IMR-90 (cell line): ENCODE measurements around the gene SLC35F1. TPM values are rescaled to one million over a fixed set of nuclear protein-coding genes. Genes with fewer than 3 reads are reported as not detected.

Source experiments
- ATAC-seq: fragments of 200-7000 bp; cut with Tn5 transposase; 2 replicates; pipeline ENCODE4 v1.9.1; 2020; ENCODE audit warnings: low read depth, mild to moderate bottlenecking, moderate library complexity
- BruUV-seq: library from RNA; stranded (reverse); fragments of 400-500 nt; replicated peaks from 2 replicates; lab custom pipeline; 2021; lab: Mats Ljungman, UMichigan
- CTCF ChIA-PET: fragments of 300-600 bp; formaldehyde crosslinking; extraction: SDS; loops from one replicate; lab custom pipeline; 2021; ENCODE audit warnings: antibody characterized with exemption; lab: Yijun Ruan, JAX
- POLR2A ChIA-PET: fragments of 300-600 bp; sonication (Branson Sonifier 250); formaldehyde crosslinking; loops from one replicate; lab custom pipeline; 2022; ENCODE audit warnings: antibody characterized with exemption; ENCODE audit not compliant: unreplicated experiment; lab: Charles Lee
- DNase-seq: peaks from one replicate; pipeline ENCODE4 v3.0.0; 2013
- H2AFZ ChIP-seq: replicated peaks from 2 replicates; pipeline ENCODE3; 2013; ENCODE audit warnings: low read length, mild to moderate bottlenecking; ENCODE audit not compliant: poor library complexity
- H2AK5ac ChIP-seq: 2 replicates; pipeline ENCODE4 v1.6.1; 2013; ENCODE audit warnings: low read depth, low read length, inconsistent platforms
- H2AK9ac ChIP-seq: replicated peaks from 2 replicates; pipeline ENCODE3; 2013; ENCODE audit warnings: mild to moderate bottlenecking, low read depth, low read length, moderate library complexity; ENCODE audit not compliant: poor library complexity
- H2BK120ac ChIP-seq: 2 replicates; pipeline ENCODE4 v1.6.1; 2013; ENCODE audit warnings: low read depth, low read length, inconsistent platforms
- H2BK15ac ChIP-seq: 3 replicates; pipeline ENCODE4 v1.6.1; 2013; ENCODE audit warnings: low read depth, low read length, inconsistent platforms
- H2BK20ac ChIP-seq: 2 replicates; pipeline ENCODE4 v1.6.1; 2013; ENCODE audit warnings: low read depth, mild to moderate bottlenecking, inconsistent platforms, low read length, moderate library complexity
- H2BK5ac ChIP-seq: 2 replicates; pipeline ENCODE4 v1.6.1; 2013; ENCODE audit warnings: mild to moderate bottlenecking, low read depth, low read length, inconsistent platforms; ENCODE audit not compliant: poor library complexity, severe bottlenecking
- H3K14ac ChIP-seq: replicated peaks from 2 replicates; pipeline ENCODE4 v1.6.1; 2013; ENCODE audit warnings: low read depth, low read length, inconsistent platforms
- H3K18ac ChIP-seq: 2 replicates; pipeline ENCODE4 v1.6.1; 2013; ENCODE audit warnings: low read depth, low read length, control low read depth
- H3K23ac ChIP-seq: 2 replicates; pipeline ENCODE4 v1.6.1; 2013; ENCODE audit warnings: low read depth, low read length, inconsistent platforms
- H3K27ac ChIP-seq: 2 replicates; pipeline ENCODE4 v1.5.1; 2013; ENCODE audit warnings: mild to moderate bottlenecking, control low read depth, low read length; ENCODE audit not compliant: insufficient read depth
- H3K27me3 ChIP-seq: 2 replicates; pipeline ENCODE4 v1.6.1; 2013; ENCODE audit warnings: low read length; ENCODE audit not compliant: control insufficient read depth, insufficient read depth
- H3K36me3 ChIP-seq: 2 replicates; pipeline ENCODE4 v1.6.1; 2013; ENCODE audit warnings: low read length, mixed read lengths; ENCODE audit not compliant: control insufficient read depth, insufficient read depth
- H3K4ac ChIP-seq: 2 replicates; pipeline ENCODE4 v1.6.1; 2013; ENCODE audit warnings: low read depth, low read length, inconsistent platforms
- H3K4me1 ChIP-seq: 2 replicates; pipeline ENCODE4 v1.6.1; 2013; ENCODE audit warnings: low read length, mixed read lengths; ENCODE audit not compliant: control insufficient read depth, insufficient read depth
- H3K4me2 ChIP-seq: 2 replicates; pipeline ENCODE4 v1.6.1; 2013; ENCODE audit warnings: low read depth, mild to moderate bottlenecking, control low read depth, low read length, moderate library complexity
- H3K4me3 ChIP-seq: 2 replicates; pipeline ENCODE4 v1.5.1; 2013; ENCODE audit warnings: low read depth, mild to moderate bottlenecking, control low read depth, low read length, moderate library complexity; ENCODE audit not compliant: insufficient read depth
- H3K56ac ChIP-seq: 2 replicates; pipeline ENCODE4 v1.6.1; 2013; ENCODE audit warnings: low read length, inconsistent platforms; ENCODE audit not compliant: insufficient read depth; ENCODE audit errors: extremely low read depth
- H3K79me1 ChIP-seq, 2 experiments: 2 replicates each; pipeline ENCODE4 v1.6.1; 2013; ENCODE audit warnings: low read length in 2 of 2, inconsistent platforms in 1 of 2, low read depth in 1 of 2
- H3K9ac ChIP-seq: 2 replicates; pipeline ENCODE4 v1.6.1; 2013; ENCODE audit warnings: low read depth, low read length, control low read depth
- H3K9me1 ChIP-seq: 2 replicates; pipeline ENCODE4 v1.6.1; 2013; ENCODE audit warnings: low read length, inconsistent platforms; ENCODE audit not compliant: insufficient read depth
- H3K9me3 ChIP-seq: 2 replicates; pipeline ENCODE4 v1.6.1; 2013; ENCODE audit warnings: low read length; ENCODE audit not compliant: control insufficient read depth, insufficient read depth
- H4K20me1 ChIP-seq: 2 replicates; pipeline ENCODE4 v1.6.1; 2013; ENCODE audit warnings: low read length, inconsistent platforms; ENCODE audit not compliant: insufficient read depth
- H4K5ac ChIP-seq: 2 replicates; pipeline ENCODE4 v1.6.1; 2013; ENCODE audit warnings: mild to moderate bottlenecking, low read depth, low read length, control low read depth
- H4K8ac ChIP-seq, 2 experiments: 2 replicates each; pipeline ENCODE4 v1.6.1; 2013; ENCODE audit warnings: low read depth in 2 of 2, low read length in 2 of 2, control low read depth in 1 of 2, inconsistent platforms in 1 of 2
- H4K91ac ChIP-seq: 2 replicates; pipeline ENCODE4 v1.6.1; 2013; ENCODE audit warnings: low read depth, low read length, inconsistent platforms; ENCODE audit not compliant: insufficient read depth
- MAFK ChIP-seq: IDR thresholded peaks from 2 replicates; pipeline ENCODE4 v1.6.1; 2012; ENCODE audit warnings: low read depth, low read length, improper control_type of control experiment
- MAZ ChIP-seq: IDR thresholded peaks from 2 replicates; pipeline ENCODE4 v1.6.1; 2012; ENCODE audit warnings: low read depth, mild to moderate bottlenecking, low read length, improper control_type of control experiment, moderate library complexity, borderline replicate concordance
- RCOR1 ChIP-seq: IDR thresholded peaks from 2 replicates; pipeline ENCODE4 v1.6.1; 2012; ENCODE audit warnings: mild to moderate bottlenecking, low read length, improper control_type of control experiment; ENCODE audit not compliant: insufficient replicate concordance
- RFX5 ChIP-seq: IDR thresholded peaks from 2 replicates; pipeline ENCODE4 v1.8.0; 2012; ENCODE audit warnings: low read depth, mild to moderate bottlenecking, low read length, moderate library complexity
- USF2 ChIP-seq: fragments of 150-350 bp; IDR thresholded peaks from 2 replicates; pipeline ENCODE4 v1.6.1; 2017; ENCODE audit warnings: mild to moderate bottlenecking, antibody characterized with exemption, low read length, low read depth
- dilution Hi-C: fragments of 300-500 bp; cut with HindIII; formaldehyde crosslinking; loops from one replicate; pipeline ENCODE4 v1.14.3; 2018; ENCODE audit warnings: low sequenced_read_pairs; ENCODE audit not compliant: unreplicated experiment
- in situ Hi-C: fragments of 300-500 bp; cut with MboI; formaldehyde crosslinking; loops from 3 replicates; pipeline ENCODE4 v1.14.3; 2019; ENCODE audit warnings: low sequenced_read_pairs, inconsistent platforms, mixed read lengths
- intact Hi-C: fragments of 100-400 bp; cut with micrococcal nuclease; formaldehyde crosslinking; loops from 2 replicates; pipeline ENCODE4 v1.10.0; 2022
- polyA plus RNA-seq, 3 experiments: library from polyadenylated mRNA; depleted of rRNA; stranded (reverse); fragments of >200 nt; gene quantifications; 2 replicates each; pipeline ENCODE4 v1.2.3, GENCODE V29; 2012; ENCODE audit warnings: low replicate concordance in 1 of 3
- total RNA-seq: library from RNA; depleted of rRNA; stranded (reverse); fragments of >200 nt; gene quantifications from 2 replicates; pipeline ENCODE4 v1.2.3, GENCODE V29; 2012

The SLC35F1 gene
- total and polyA plus RNA-seq, 2 of the 4 experiments (the other 2 are of a cell fraction), result not detected

GRCh38 chr6:118128755-118129154 is 221.7 kb downstream of the SLC35F1 start:
- BruUV-seq, result no TSS peak
- in situ Hi-C loops, result no loop called here

More at GRCh38 chr6:118128755-118129154, 221.7 kb downstream of the SLC35F1 start:
- H3K36me3 ChIP-seq, result no peaks in the 10 kb centered on the region
- no peak overlapping the region for H4K5ac ChIP-seq
- no peak overlapping the region for H3K4me2 ChIP-seq
- H3K79me1 ChIP-seq, result no peaks in the 10 kb centered on the region
- H3K56ac ChIP-seq, result no peak overlapping the region
- TF ChIP-seq USF2, result no peak
- no peak for TF ChIP-seq RFX5
- no peak for TF ChIP-seq MAZ
- no peak for TF ChIP-seq RCOR1
- peak; percentile 43; the same call in 1 of the 2 replicates for TF ChIP-seq MAFK
- CTCF ChIA-PET, result no interaction called here
- H2BK20ac ChIP-seq, result no peak overlapping the region
- dilution Hi-C loops, result no loop called here
- H3K9ac ChIP-seq, result no peak overlapping the region
- H4K91ac ChIP-seq, result no peak overlapping the region
- H2BK15ac ChIP-seq, result no peak overlapping the region
- DNase-seq, result no peak
- no peak overlapping the region for H3K14ac ChIP-seq
- no peak for ATAC-seq
- no peaks in the 10 kb centered on the region for H3K9me1 ChIP-seq
- POLR2A ChIA-PET, result no interaction called here
- H2AK9ac ChIP-seq, result no peak overlapping the region
- H2AK5ac ChIP-seq, result no peak overlapping the region
- H3K4me3 ChIP-seq, result no peak overlapping the region
- H3K27ac ChIP-seq, result no peak overlapping the region
- no peaks in the 10 kb centered on the region for H3K27me3 ChIP-seq
- H3K23ac ChIP-seq, result no peak overlapping the region
- H2BK5ac ChIP-seq, result no peak overlapping the region
- no peak overlapping the region for H2BK120ac ChIP-seq
- intact Hi-C loops, result no loop called here
- H3K9me3 ChIP-seq, result no peaks in the 10 kb centered on the region
- H4K20me1 ChIP-seq, result no peaks in the 10 kb centered on the region
- no peaks in the 10 kb centered on the region for H3K4me1 ChIP-seq
- no peak overlapping the region for H4K8ac ChIP-seq
- H3K4ac ChIP-seq, result no peak overlapping the region
- no peak overlapping the region for H2AFZ ChIP-seq
- no peak overlapping the region for H3K18ac ChIP-seq
